Measurements from ENCODE around the gene TMED6. TPM values are rescaled to one million over a fixed set of nuclear protein-coding genes. Genes with fewer than 3 reads are reported as not detected.

The TMED6 gene
- total RNA-seq, 4 donors from 2014 or later = 0.88 to 1.3 TPM; not detected in 2

DNA sequence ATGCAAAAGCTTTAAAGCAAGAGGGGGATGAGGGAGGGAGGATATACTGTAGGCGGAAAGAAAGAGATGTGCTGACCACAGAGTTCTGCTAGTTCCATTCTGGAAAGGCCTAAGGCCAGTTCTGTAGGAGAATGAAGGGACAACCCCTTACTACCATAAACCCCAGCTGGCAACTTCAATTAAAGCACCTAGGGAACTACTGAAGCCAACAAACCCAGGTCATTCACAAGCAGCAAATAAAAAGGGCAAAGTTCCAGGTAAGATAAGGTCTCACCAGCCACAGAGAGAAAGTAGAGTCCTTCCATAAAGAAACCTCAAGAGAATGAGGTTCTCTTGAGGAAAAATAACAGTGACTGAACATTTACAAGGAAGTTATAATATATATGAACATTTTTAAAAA is 21.4 kb upstream of the TMED6 start:
- TF ChIP-seq, protein P1, sequence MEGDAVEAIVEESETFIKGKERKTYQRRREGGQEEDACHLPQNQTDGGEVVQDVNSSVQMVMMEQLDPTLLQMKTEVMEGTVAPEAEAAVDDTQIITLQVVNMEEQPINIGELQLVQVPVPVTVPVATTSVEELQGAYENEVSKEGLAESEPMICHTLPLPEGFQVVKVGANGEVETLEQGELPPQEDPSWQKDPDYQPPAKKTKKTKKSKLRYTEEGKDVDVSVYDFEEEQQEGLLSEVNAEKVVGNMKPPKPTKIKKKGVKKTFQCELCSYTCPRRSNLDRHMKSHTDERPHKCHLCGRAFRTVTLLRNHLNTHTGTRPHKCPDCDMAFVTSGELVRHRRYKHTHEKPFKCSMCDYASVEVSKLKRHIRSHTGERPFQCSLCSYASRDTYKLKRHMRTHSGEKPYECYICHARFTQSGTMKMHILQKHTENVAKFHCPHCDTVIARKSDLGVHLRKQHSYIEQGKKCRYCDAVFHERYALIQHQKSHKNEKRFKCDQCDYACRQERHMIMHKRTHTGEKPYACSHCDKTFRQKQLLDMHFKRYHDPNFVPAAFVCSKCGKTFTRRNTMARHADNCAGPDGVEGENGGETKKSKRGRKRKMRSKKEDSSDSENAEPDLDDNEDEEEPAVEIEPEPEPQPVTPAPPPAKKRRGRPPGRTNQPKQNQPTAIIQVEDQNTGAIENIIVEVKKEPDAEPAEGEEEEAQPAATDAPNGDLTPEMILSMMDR (IDR thresholded peaks at IDR 0.05; ENCODE audit: low read depth) = no peak

DNA sequence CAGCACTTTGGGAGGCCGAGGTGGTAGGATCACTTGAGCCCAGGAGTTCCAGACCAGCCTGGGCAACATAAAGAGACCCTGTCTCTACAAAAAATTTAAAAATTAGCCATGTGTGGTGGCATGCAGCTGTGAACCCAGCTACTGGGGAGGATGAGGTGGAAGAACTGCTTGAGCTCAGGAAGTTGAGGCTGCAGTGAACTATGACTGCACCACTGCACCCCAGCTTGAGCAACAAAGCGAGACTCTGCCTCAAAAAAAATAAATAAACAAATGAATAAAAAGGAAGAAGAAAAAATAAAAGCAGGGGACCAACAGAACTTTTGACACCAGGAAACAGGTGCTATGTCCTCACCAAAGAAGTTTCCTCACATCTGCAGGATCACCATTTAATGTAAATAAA is 20.0 kb upstream of the TMED6 start:
- TF ChIP-seq, protein P1 (IDR thresholded peaks at IDR 0.05; ENCODE audit: low read depth) = no peak

DNA sequence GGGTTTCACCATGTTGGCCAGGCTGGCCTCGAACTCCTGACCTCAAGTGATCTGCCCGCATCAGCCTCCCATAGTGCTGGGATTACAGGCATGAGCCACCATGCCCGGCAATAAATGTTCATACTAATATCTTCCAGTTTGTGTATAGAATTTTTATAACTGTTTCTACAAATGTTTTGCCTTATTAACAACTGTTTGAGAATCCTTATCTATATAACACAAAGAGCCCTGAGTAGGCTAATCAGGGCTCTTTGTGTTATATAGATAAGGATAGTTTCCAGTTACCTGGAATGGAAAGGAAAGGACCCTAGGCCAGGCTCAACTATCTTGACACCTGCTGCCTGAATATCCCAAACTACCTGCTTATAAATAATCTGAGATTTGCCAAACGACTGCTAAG is 17.3 kb upstream of the TMED6 start:
- TF ChIP-seq, protein P1 (IDR thresholded peaks at IDR 0.05; ENCODE audit: low read depth) = no peak

DNA sequence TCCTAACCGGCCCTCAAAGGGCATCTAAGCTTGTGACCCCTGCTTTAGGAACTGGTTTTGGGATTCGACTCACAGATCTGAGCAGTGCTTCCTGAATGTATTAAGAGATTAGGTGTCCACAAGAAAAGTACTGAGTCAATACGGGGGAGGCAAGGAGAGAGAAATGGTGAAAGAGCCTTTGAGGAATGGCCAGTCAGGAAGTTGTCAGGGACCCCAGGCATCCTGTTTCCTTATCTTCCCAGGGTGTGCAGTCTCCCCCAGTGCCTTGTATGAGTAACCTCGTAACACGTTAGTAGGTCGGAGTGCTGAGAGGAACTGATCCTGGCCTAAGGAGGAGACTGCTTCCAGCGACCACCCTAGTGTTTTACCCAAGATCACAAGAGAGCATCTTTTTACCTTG is 16.4 kb upstream of the TMED6 start:
- TF ChIP-seq, protein P1 (IDR thresholded peaks at IDR 0.05; ENCODE audit: low read depth) = no peak

DNA sequence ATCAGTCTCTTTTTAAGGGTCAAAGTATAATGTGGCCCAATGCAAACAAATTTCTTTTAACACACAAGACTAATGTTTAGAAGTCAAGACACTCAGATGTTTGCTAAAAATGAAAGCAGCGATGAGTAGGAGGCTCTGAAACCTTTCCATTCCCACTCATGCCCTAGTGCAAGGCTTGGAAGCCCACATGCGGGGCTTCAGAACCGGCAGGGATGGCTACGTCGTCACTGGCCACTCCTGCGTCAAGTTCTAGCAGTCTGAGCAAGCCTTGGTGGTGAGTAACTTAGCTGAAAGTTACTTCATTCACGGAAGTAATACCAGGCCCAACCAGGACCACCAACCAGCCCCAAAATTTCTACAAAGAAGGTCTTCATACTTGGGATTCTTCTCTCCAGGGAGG is 14.8 kb upstream of the TMED6 start:
- TF ChIP-seq, protein P1 (IDR thresholded peaks at IDR 0.05; ENCODE audit: low read depth) = no peak

DNA sequence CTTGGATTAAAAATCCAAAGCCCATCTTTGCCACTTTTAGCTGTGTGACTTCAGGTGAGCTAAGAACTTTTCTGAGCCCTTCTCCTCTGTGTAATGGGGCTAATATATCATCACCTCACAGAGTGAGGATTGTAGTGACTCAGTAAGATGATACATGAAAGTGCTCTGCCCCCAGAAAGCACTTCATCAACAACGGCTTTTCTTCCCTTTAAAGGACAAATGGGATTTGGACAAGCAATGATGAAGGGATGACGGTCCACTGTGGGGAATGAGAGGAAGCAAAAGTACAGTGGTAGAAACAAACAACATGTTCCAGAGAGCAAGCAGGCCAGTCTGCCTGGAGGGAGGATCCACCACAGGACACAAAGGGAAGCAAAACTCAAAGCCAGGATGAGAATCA is 14.3 kb upstream of the TMED6 start:
- TF ChIP-seq, protein P1 (IDR thresholded peaks at IDR 0.05; ENCODE audit: low read depth) = no peak

DNA sequence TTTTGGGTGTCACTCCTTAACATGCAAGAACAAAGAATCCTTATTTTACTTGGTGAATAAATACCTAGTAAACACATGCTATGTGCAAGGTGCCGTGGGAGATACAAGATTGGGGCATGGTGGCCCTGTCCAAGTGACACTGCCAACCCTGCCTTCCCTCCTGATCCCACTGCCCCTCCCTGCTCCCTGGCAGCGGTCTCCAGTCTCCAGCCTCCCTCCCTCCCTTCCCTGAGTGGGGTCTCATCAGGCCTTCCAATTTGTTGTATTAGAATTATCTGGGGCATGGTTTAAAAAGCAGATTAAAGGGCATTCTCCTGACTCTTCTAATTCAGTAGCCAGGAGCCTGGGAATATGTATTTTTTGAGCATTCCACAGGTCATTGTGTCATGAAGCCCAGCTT is 12.5 kb upstream of the TMED6 start:
- TF ChIP-seq, protein P1 (IDR thresholded peaks at IDR 0.05; ENCODE audit: low read depth) = no peak
